ENCODE data around the gene TEKTIP1.

DNA sequence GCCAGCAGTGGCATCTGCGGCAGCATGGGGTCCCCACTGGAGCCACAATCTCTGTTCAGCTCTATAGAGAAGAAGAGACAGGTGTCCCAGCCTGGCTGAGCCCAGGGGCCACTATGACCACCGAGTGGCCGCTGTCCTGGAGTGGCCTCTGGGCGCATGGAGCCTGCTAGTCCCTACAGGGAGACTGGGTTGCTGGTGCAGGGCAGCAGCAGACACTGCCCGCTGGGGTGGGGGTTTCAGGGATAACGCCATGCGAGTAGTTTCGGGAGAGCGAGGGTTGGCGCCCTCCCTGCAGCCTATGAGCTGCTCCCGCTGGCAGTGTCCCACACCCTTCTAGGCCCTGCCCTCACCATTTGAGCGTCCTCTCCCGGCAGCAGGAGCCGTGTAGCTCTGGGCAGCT, 10.9 kb upstream of the TEKTIP1 start:
- TF ChIP-seq, protein P1, sequence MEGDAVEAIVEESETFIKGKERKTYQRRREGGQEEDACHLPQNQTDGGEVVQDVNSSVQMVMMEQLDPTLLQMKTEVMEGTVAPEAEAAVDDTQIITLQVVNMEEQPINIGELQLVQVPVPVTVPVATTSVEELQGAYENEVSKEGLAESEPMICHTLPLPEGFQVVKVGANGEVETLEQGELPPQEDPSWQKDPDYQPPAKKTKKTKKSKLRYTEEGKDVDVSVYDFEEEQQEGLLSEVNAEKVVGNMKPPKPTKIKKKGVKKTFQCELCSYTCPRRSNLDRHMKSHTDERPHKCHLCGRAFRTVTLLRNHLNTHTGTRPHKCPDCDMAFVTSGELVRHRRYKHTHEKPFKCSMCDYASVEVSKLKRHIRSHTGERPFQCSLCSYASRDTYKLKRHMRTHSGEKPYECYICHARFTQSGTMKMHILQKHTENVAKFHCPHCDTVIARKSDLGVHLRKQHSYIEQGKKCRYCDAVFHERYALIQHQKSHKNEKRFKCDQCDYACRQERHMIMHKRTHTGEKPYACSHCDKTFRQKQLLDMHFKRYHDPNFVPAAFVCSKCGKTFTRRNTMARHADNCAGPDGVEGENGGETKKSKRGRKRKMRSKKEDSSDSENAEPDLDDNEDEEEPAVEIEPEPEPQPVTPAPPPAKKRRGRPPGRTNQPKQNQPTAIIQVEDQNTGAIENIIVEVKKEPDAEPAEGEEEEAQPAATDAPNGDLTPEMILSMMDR (IDR thresholded peaks at IDR 0.05; ENCODE audit: borderline replicate concordance, extremely low read depth, low read length, poor library complexity, severe bottlenecking): no peak
- TF ChIP-seq EZH2 (IDR thresholded peaks at IDR 0.05; ENCODE audit: borderline replicate concordance, low read depth, low read length, severe bottlenecking): no peak
